Measurements from ENCODE around the gene APLNR. TPM values are rescaled to one million over a fixed set of nuclear protein-coding genes. Genes with fewer than 3 reads are reported as not detected.
"Not testable (repeated sequence)": the region's sequence is repeated elsewhere in the genome, so short reads cannot be mapped to it uniquely, and the experiment has no call there.

APLNR gene
- total RNA-seq = not detected in 2 replicates

GRCh38 chr11:57237204-57237681 lies at the start of gene APLNR:
Gene APLNR (minus strand): TSS chr11:57237250. CDS start chr11:57237004, 246 bp downstream.
- DNase-seq (ENCODE audit: low read depth) (no peak), FAIRE-seq (no peak)
- Histone ChIP-seq H3K27me3 (ENCODE audit: control insufficient read depth, insufficient read depth, low read length) (peaks cover 2% of the 10 kb centered on the region), H3K36me3 (ENCODE audit: control insufficient read depth, insufficient read depth, low read length) (no peaks in the 10 kb centered on the region), H3K4me3 (ENCODE audit: low read depth, low read length) (no peak within 1 kb of the TSS)
- TF ChIP-seq CTCF (IDR thresholded peaks at IDR 0.05; ENCODE audit: insufficient read depth, low read length, severe bottlenecking) = no peak

- DNase-seq (ENCODE audit: low read depth) = no peak
- TF ChIP-seq CTCF (IDR thresholded peaks at IDR 0.05; ENCODE audit: insufficient read depth, low read length, severe bottlenecking) = no peak
- no peak for FAIRE-seq
These were observed 46.4 kb upstream of the APLNR start for GRCh38 chr11:57283231-57283990.

GRCh38 chr11:57281546-57281945 lies 44.5 kb upstream of the APLNR start:
- not testable (repeated sequence) for DNase-seq (ENCODE audit: low read depth); H3K36me3 ChIP-seq (ENCODE audit: control insufficient read depth, insufficient read depth, low read length); FAIRE-seq; H3K4me3 ChIP-seq (ENCODE audit: low read depth, low read length); H3K27me3 ChIP-seq (ENCODE audit: control insufficient read depth, insufficient read depth, low read length)

More at GRCh38 chr11:57283231-57283990, 46.4 kb upstream of the APLNR start:
- Histone ChIP-seq H3K36me3 (ENCODE audit: control insufficient read depth, insufficient read depth, low read length) (no peaks in the 10 kb centered on the region), H3K4me3 (ENCODE audit: low read depth, low read length) (no peak overlapping the region), H3K27me3 (ENCODE audit: control insufficient read depth, insufficient read depth, low read length) (no peaks in the 10 kb centered on the region)

- DNase-seq (ENCODE audit: low read depth) = peak; percentile 83
- TF ChIP-seq CTCF (IDR thresholded peaks at IDR 0.05; ENCODE audit: insufficient read depth, low read length, severe bottlenecking) = no peak
These were observed 42.1 kb upstream of the APLNR start for GRCh38 chr11:57279116-57279515.

GRCh38 chr11:57278721-57279095 lies 41.7 kb upstream of the APLNR start:
- FAIRE-seq (no peak), DNase-seq (ENCODE audit: low read depth) (no peak)
- Histone ChIP-seq H3K36me3 (ENCODE audit: control insufficient read depth, insufficient read depth, low read length) (no peaks in the 10 kb centered on the region), H3K4me3 (ENCODE audit: low read depth, low read length) (no peak overlapping the region), H3K27me3 (ENCODE audit: control insufficient read depth, insufficient read depth, low read length) (no peaks in the 10 kb centered on the region)
- TF ChIP-seq CTCF (IDR thresholded peaks at IDR 0.05; ENCODE audit: insufficient read depth, low read length, severe bottlenecking) = no peak

More at GRCh38 chr11:57279116-57279515, 42.1 kb upstream of the APLNR start:
- FAIRE-seq = no peak
- Histone ChIP-seq H3K27me3 (ENCODE audit: control insufficient read depth, insufficient read depth, low read length) (no peaks in the 10 kb centered on the region), H3K36me3 (ENCODE audit: control insufficient read depth, insufficient read depth, low read length) (no peaks in the 10 kb centered on the region), H3K4me3 (ENCODE audit: low read depth, low read length) (no peak overlapping the region)

- Histone ChIP-seq H3K4me3 (ENCODE audit: low read depth, low read length) (no peak overlapping the region), H3K36me3 (ENCODE audit: control insufficient read depth, insufficient read depth, low read length) (no peaks in the 10 kb centered on the region), H3K27me3 (ENCODE audit: control insufficient read depth, insufficient read depth, low read length) (no peaks in the 10 kb centered on the region)
- TF ChIP-seq CTCF (IDR thresholded peaks at IDR 0.05; ENCODE audit: insufficient read depth, low read length, severe bottlenecking) = peak; percentile 79
- DNase-seq (ENCODE audit: low read depth) (peak; percentile 90), FAIRE-seq (peak; percentile 52)
These were observed 41.0 kb upstream of the APLNR start for GRCh38 chr11:57277845-57278720.

Measured in bronchial epithelial cell (primary cell).